Coronary artery (tissue), 2 donors: ENCODE results near the gene GOLM1.

Experiments
- DNase-seq: peaks from one replicate; pipeline ENCODE4 v3.0.0-alpha.2; 2017; ENCODE audit warnings: low spot score
- H3K27ac ChIP-seq, 2 donors: fragments of 200-600 bp; sonication (generic); one replicate each; pipeline ENCODE4 v1.5.1; 2016 to 2019
- H3K4me3 ChIP-seq: fragments of 200-600 bp; sonication (generic); 2 replicates; pipeline ENCODE4 v1.5.1; 2016; ENCODE audit warnings: mild to moderate bottlenecking, moderate library complexity
- CTCF ChIP-seq: fragments of 200-600 bp; sonication (generic); IDR thresholded peaks from one replicate; pipeline ENCODE4 v1.5.1; 2019; ENCODE audit warnings: antibody characterized with exemption

The GOLM1 gene

DNA sequence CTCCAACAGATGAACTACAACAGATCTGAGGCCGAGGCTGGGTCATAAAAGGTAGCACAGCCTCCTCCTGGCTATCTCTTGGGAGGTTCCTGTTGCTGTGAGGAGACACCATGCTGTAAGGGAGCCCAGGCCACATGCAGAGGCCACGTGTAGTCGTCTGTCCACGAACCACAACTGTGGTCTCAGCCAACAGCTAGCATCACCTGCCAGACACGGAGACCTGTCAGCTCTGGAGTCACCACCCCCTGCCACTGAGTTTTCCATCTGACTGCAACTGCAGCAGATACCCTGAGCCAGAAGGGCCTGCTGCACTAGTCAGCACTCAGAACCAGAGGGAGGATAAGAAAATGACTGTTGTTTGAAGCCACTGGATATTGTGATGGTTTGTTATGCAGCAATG lies 12.7 kb upstream of the GOLM1 start:
- no peak overlapping the region for H3K27ac ChIP-seq
- DNase-seq: no peak
- TF ChIP-seq CTCF: no peak
- no peak overlapping the region for H3K4me3 ChIP-seq

GRCh38 chr9:86102626-86103025 lies 3.3 kb upstream of the GOLM1 start:
- no peak for TF ChIP-seq CTCF
- Histone ChIP-seq H3K27ac (no peak overlapping the region), H3K4me3 (no peak overlapping the region)
- no peak for DNase-seq

DNA sequence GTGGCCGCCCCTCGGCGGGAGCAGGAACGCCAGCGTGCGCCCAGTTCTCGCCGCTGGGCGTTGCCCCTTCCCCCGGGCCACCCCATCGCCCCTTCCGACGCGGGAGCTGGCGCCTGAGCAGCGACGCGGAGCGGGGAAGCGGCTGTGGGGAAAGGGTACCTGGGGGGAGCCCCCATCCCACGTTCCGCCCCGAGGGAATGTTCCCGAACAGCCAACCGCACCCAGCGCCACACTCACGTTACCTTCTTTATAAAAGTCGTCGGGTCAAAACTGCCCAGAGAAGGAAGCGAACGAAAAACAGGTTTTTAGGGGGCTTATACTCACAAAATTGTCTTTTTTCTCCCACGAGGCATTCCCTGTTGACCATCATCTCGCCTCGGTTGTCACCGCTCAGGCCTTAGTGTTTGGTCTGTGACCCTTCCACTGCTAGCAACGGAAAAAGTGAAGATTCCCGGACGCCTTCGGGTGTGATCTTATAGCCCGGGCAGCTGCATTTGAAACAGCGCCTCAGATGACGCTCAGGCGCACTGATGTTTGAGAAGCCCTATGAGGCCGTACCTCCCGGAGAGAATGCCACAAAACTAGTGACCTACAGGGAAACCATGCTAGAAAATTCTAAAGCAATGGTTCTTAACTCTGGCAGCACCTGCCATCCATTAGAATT lies 475 bp upstream of the GOLM1 start:
- peak overlapping the region; percentile 73 for H3K4me3 ChIP-seq
- TF ChIP-seq CTCF: no peak
- H3K27ac ChIP-seq: peak overlapping the region; percentile 65 to 81
- DNase-seq: no peak

- no peak for TF ChIP-seq CTCF
- peak overlapping the region; percentile 73 for H3K4me3 ChIP-seq
- H3K27ac ChIP-seq: no peak overlapping the region
- DNase-seq: no peak
Observed at GRCh38 chr9:86097510-86098224, 1.7 kb downstream of the GOLM1 start.

- TF ChIP-seq CTCF: no peak
- Histone ChIP-seq H3K4me3 (no peak overlapping the region), H3K27ac (no peak overlapping the region)
- DNase-seq: no peak
Observed at GRCh38 chr9:86096386-86096785, 3.0 kb downstream of the GOLM1 start.

DNA sequence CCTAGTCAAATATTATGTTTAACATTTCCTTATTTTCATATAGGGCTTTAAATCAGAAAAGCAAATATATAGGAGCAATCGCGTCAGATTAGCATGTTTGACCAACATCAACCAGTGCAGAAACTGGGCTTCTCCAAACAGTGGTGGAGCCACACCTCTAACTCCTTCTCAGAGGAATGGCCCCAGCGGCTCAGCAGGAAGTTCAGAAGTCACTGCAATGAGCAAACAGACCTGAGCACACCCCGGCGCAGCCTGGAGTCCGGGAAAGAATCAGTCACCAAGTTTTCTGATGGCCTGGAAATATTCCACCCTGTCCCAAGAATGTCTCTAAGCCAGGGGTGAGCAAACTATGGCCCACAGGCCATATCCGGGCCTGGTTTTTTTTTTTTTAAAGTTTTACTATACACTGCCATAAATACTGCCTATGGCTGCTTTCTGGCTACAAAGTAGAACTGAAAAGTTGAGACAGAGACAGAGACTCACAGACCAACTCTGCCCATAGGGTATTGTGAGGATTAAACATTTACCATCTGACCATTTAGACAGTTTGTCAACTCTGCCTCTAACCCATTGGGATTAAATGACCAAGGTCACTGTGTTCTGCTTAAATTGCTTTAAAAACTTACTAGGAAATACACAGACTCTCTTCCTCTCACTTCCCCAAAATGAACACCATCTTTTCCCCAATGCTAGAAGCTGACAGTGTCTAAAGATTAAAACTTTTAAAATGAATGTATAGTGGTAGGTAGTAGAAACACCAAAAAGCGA lies 5.4 kb downstream of the GOLM1 start:
- no peak for TF ChIP-seq CTCF
- Histone ChIP-seq H3K4me3 (no peak overlapping the region), H3K27ac (no peak overlapping the region)
- no peak for DNase-seq
